ENCODE data around the gene FAM107A. TPM values are rescaled to one million over a fixed set of nuclear protein-coding genes. Genes with fewer than 3 reads are reported as not detected.

FAM107A gene
- total RNA-seq, 1 experiment from 2014 or later, result not detected

GRCh38 chr3:58562498-58562897, 14.7 kb downstream of the FAM107A start:
- intact Hi-C loops (cut with micrococcal nuclease), result no loop called here
- Histone ChIP-seq H3K4me2 (ENCODE audit: low read length) (no peak overlapping the region), H3K4me1 (ENCODE audit: control insufficient read depth in 1 of 2, insufficient read depth in 2 of 2, low read length in 2 of 2) (peaks cover 0 to 28% of the 10 kb centered on the region in 2 experiments; a peak in 3 of 4 replicates), H3K9me3 (ENCODE audit: control insufficient read depth in 1 of 2, insufficient read depth in 1 of 2, low read depth in 1 of 2, low read length in 2 of 2) (no peaks in the 10 kb centered on the region), H3K27ac (ENCODE audit: low read depth, low read length) (no peak overlapping the region), H3K79me2 (ENCODE audit: insufficient read depth, low read length) (no peaks in the 10 kb centered on the region), H3K36me3 (ENCODE audit: control insufficient read depth in 1 of 2, insufficient read depth in 2 of 2, low read length in 2 of 2) (no peaks in the 10 kb centered on the region), H3K4me3 (replicated peaks in 1 of 2; ENCODE audit: low read depth in 1 of 2, low read length in 2 of 2) (no peak overlapping the region), H3K27me3 (ENCODE audit: insufficient read depth, low read length) (no peaks in the 10 kb centered on the region), H4K20me1 (ENCODE audit: insufficient read depth) (no peaks in the 10 kb centered on the region), H2AFZ (ENCODE audit: low read depth, low read length, poor library complexity, severe bottlenecking) (no peak overlapping the region), H3K9me2 (ENCODE audit: insufficient read depth) (no peaks in the 10 kb centered on the region), H3K9ac (ENCODE audit: low read length) (no peak overlapping the region)
- TF ChIP-seq CEBPB (IDR thresholded peaks at IDR 0.05; ENCODE audit: low read depth) (no peak), ZFX (IDR thresholded peaks at IDR 0.05) (no peak)
- no peak for ATAC-seq
- POLR2A ChIA-PET, result no interaction called here
- CTCF ChIA-PET, result no interaction called here
- BruUV-seq (replicated peaks), result no TSS peak
- no peak for DNase-seq (ENCODE audit: low read depth, low spot score)
- RAD21 ChIA-PET (ENCODE audit: low non-redundant PET in 1 of 2, low total read pairs in 2 of 2, uncharacterized antibody in 2 of 2, unreplicated experiment in 2 of 2), result no interaction called here

GRCh38 chr3:58560771-58561311, 16.4 kb downstream of the FAM107A start:
- Histone ChIP-seq H3K4me2 (ENCODE audit: low read length) (peak overlapping the region; percentile 42), H3K9me3 (ENCODE audit: control insufficient read depth in 1 of 2, insufficient read depth in 1 of 2, low read depth in 1 of 2, low read length in 2 of 2) (no peaks in the 10 kb centered on the region), H3K9me2 (ENCODE audit: insufficient read depth) (no peaks in the 10 kb centered on the region), H3K4me3 (replicated peaks in 1 of 2; ENCODE audit: low read depth in 1 of 2, low read length in 2 of 2) (no peak overlapping the region), H2AFZ (ENCODE audit: low read depth, low read length, poor library complexity, severe bottlenecking) (no peak overlapping the region), H3K27me3 (ENCODE audit: insufficient read depth, low read length) (no peaks in the 10 kb centered on the region), H3K79me2 (ENCODE audit: insufficient read depth, low read length) (no peaks in the 10 kb centered on the region), H3K36me3 (ENCODE audit: control insufficient read depth in 1 of 2, insufficient read depth in 2 of 2, low read length in 2 of 2) (no peaks in the 10 kb centered on the region), H4K20me1 (ENCODE audit: insufficient read depth) (no peaks in the 10 kb centered on the region), H3K27ac (ENCODE audit: low read depth, low read length) (no peak overlapping the region), H3K9ac (ENCODE audit: low read length) (no peak overlapping the region), H3K4me1 (ENCODE audit: control insufficient read depth in 1 of 2, insufficient read depth in 2 of 2, low read length in 2 of 2) (peaks cover 0 to 28% of the 10 kb centered on the region in 2 experiments; a peak in 3 of 4 replicates)
- no TSS peak for BruUV-seq (replicated peaks)
- no peak for DNase-seq (ENCODE audit: low read depth, low spot score)
- POLR2A ChIA-PET, result no interaction called here
- intact Hi-C loops (cut with micrococcal nuclease), result loop anchor here (1.0 kb wide), 1 partner anchor 69 kb away; no protein-coding TSS in a partner anchor
- peak; percentile 30 to 52 (median 34); a peak in 5 of 6 replicates for TF ChIP-seq CTCF (IDR thresholded peaks at IDR 0.05 in 2 of 3, conservative IDR thresholded peaks at IDR 0.05 in 1 of 3; ENCODE audit: borderline replicate concordance in 1 of 3, insufficient read depth in 1 of 3, low read depth in 2 of 3, low read length in 2 of 3)
- TF ChIP-seq RAD21 (IDR thresholded peaks at IDR 0.05; ENCODE audit: low read depth), result peak; percentile 62
- no peak for TF ChIP-seq YY1 (IDR thresholded peaks at IDR 0.05; ENCODE audit: extremely low read depth, insufficient replicate concordance, low read depth, low read length)
- RAD21 ChIA-PET (ENCODE audit: low non-redundant PET in 1 of 2, low total read pairs in 2 of 2, uncharacterized antibody in 2 of 2, unreplicated experiment in 2 of 2), result no interaction called here
- CTCF ChIA-PET, result interaction anchor here (1.5 to 2.5 kb wide), 2 partner anchors 8 to 69 kb away, joined by 10 read pairs; no protein-coding TSS in a partner anchor
- ATAC-seq, result peak; percentile 81
